A673 (cell line): ENCODE measurements around the gene EPB41. TPM values are rescaled to one million over a fixed set of nuclear protein-coding genes. Genes with fewer than 3 reads are reported as not detected.
"Not testable (repeated sequence)": the region's sequence is repeated elsewhere in the genome, so short reads cannot be mapped to it uniquely, and the experiment has no call there.

Experiments used
- BruUV-seq: library from RNA; stranded (reverse); fragments of 400-500 nt; replicated peaks from 2 replicates; lab custom pipeline; 2021; lab: Mats Ljungman, UMichigan
- CTCF ChIA-PET: fragments of 300-600 bp; sonication (Branson Sonifier 250); formaldehyde crosslinking; loops from one replicate; lab custom pipeline; 2022; ENCODE audit warnings: antibody characterized with exemption; lab: Charles Lee
- POLR2A ChIA-PET: fragments of 300-600 bp; sonication (Branson Sonifier 250); formaldehyde crosslinking; loops from one replicate; lab custom pipeline; 2022; ENCODE audit warnings: antibody characterized with exemption; ENCODE audit not compliant: low non-redundant PET; lab: Charles Lee
- DNase-seq: peaks from one replicate; pipeline ENCODE4 v3.0.0-alpha.2; 2015; ENCODE audit warnings: low spot score
- H3K27ac ChIP-seq: fragments of 200-600 bp; sonication (generic); 2 replicates; pipeline ENCODE4 v1.5.1; 2016; ENCODE audit warnings: mixed run types, low read depth, mild to moderate bottlenecking, mixed read lengths, antibody characterized with exemption, low read length; ENCODE audit not compliant: poor library complexity, severe bottlenecking
- H3K27me3 ChIP-seq: fragments of 200-600 bp; sonication (generic); replicated peaks from 2 replicates; pipeline ENCODE4 v1.6.1; 2017; ENCODE audit warnings: mixed run types, low read depth, mild to moderate bottlenecking, mixed read lengths, antibody characterized with exemption, low read length; ENCODE audit not compliant: insufficient read depth, poor library complexity
- H3K36me3 ChIP-seq: fragments of 200-600 bp; sonication (generic); 2 replicates; pipeline ENCODE4 v1.6.1; 2016; ENCODE audit warnings: mixed run types, mild to moderate bottlenecking, mixed read lengths, antibody characterized with exemption, low read length; ENCODE audit not compliant: insufficient read depth, poor library complexity, severe bottlenecking
- H3K4me1 ChIP-seq: fragments of 200-600 bp; sonication (generic); 2 replicates; pipeline ENCODE4 v1.6.1; 2017; ENCODE audit warnings: mixed run types, mild to moderate bottlenecking, mixed read lengths, antibody characterized with exemption, low read length; ENCODE audit not compliant: insufficient read depth, poor library complexity, severe bottlenecking
- H3K4me3 ChIP-seq: fragments of 200-600 bp; sonication (generic); 2 replicates; pipeline ENCODE4 v1.5.1; 2016; ENCODE audit warnings: low read depth, mixed run types, mild to moderate bottlenecking, mixed read lengths, low read length; ENCODE audit not compliant: poor library complexity, severe bottlenecking
- H3K9me3 ChIP-seq: fragments of 200-600 bp; sonication (generic); 2 replicates; pipeline ENCODE4 v1.6.1; 2016; ENCODE audit warnings: mixed run types, low read depth, mild to moderate bottlenecking, mixed read lengths, antibody characterized with exemption, low read length; ENCODE audit not compliant: poor library complexity, severe bottlenecking
- CTCF ChIP-seq: fragments of 300-800, 200-600 bp; sonication (generic); conservative IDR thresholded peaks from 2 replicates; pipeline ENCODE4 v1.5.1; 2017; ENCODE audit warnings: low read depth, mild to moderate bottlenecking, antibody characterized with exemption, low read length, moderate library complexity, mixed read lengths
- EZH2 ChIP-seq: fragments of 200-600 bp; sonication (generic); IDR thresholded peaks from 2 replicates; pipeline ENCODE4 v1.6.1; 2017; ENCODE audit warnings: borderline replicate concordance, low read depth, mild to moderate bottlenecking, mixed read lengths, antibody characterized with exemption, low read length; ENCODE audit not compliant: poor library complexity, severe bottlenecking
- intact Hi-C: fragments of 100-400 bp; cut with micrococcal nuclease; formaldehyde crosslinking; loops from one replicate; pipeline ENCODE4 v1.10.0; 2022; ENCODE audit not compliant: unreplicated experiment
- total RNA-seq: library from RNA; stranded (reverse); gene quantifications from 2 replicates; pipeline ENCODE4 v1.2.3, GENCODE V29; 2021

EPB41 gene
- total RNA-seq, 1 experiment from 2014 or later: 337 TPM

GRCh38 chr1:29128739-29129138 lies 214.4 kb downstream of the EPB41 start:
- Histone ChIP-seq H3K27ac (no peak overlapping the region), H3K4me1 (peaks cover 2% of the 10 kb centered on the region), H3K27me3 (no peaks in the 10 kb centered on the region), H3K9me3 (no peaks in the 10 kb centered on the region), H3K4me3 (no peak overlapping the region), H3K36me3 (no peaks in the 10 kb centered on the region)
- ChIA-PET POLR2A (no interaction called here), CTCF (no interaction called here)
- intact Hi-C loops: no loop called here
- no peak for TF ChIP-seq CTCF
- TF ChIP-seq EZH2: no peak
- no TSS peak for BruUV-seq
- no peak for DNase-seq

- intact Hi-C loops: no loop called here
- Histone ChIP-seq H3K9me3 (no peaks in the 10 kb centered on the region), H3K36me3 (no peaks in the 10 kb centered on the region), H3K27ac (no peak overlapping the region), H3K4me1 (peaks cover 5% of the 10 kb centered on the region), H3K4me3 (no peak overlapping the region), H3K27me3 (no peaks in the 10 kb centered on the region)
- ChIA-PET CTCF (no interaction called here), POLR2A (no interaction called here)
- BruUV-seq: no TSS peak
- DNase-seq: no peak
- no peak for TF ChIP-seq CTCF
- TF ChIP-seq EZH2: no peak
These were observed 215.5 kb downstream of the EPB41 start for GRCh38 chr1:29129916-29130315.

- DNase-seq, H3K27ac ChIP-seq, H3K36me3 ChIP-seq, CTCF ChIA-PET, intact Hi-C loops, H3K9me3 ChIP-seq, BruUV-seq, H3K4me3 ChIP-seq, H3K27me3 ChIP-seq, H3K4me1 ChIP-seq: not testable (repeated sequence)
- POLR2A ChIA-PET: interaction anchor here (0.6 kb wide), 1 partner anchor 1366 kb away, joined by 11 read pairs; no protein-coding TSS in a partner anchor
These were observed 216.7 kb downstream of the EPB41 start for GRCh38 chr1:29131056-29131455.
